HG03064 (cell line): Measurements from ENCODE around the gene VPS36.
"Not testable (repeated sequence)": the region's sequence is repeated elsewhere in the genome, so short reads cannot be mapped to it uniquely, and the experiment has no call there.

Source experiments
- ATAC-seq: cut with Tn5 transposase; IDR thresholded peaks from one replicate; pipeline ENCODE4 v1.9.1; 2021; ENCODE audit warnings: low read depth; ENCODE audit not compliant: unreplicated experiment

Gene VPS36

GRCh38 chr13:52385870-52386269 is 64.6 kb downstream of the VPS36 start:
- ATAC-seq: no peak

- no peak for ATAC-seq
These were observed 67.1 kb downstream of the VPS36 start for GRCh38 chr13:52383366-52383765.

DNA sequence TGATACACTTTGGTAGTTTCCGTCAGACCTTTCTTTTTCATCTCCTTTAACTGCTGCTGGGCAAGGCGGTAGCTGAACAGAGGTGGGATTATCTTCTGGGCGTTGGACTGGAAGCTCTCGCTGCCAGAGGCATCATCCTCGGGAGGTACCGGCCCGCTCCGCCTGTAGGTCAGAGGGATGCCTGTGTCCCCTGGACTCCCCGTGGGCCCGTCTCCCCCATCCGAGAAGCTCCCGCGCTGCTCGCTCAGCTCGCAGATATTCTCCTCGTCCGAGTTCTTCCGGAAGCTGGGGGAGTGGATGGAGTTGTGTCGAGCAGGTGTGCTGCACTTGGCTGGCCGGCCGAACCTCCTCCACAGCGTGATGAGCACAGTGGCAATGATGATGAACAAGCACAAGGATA is 72.1 kb downstream of the VPS36 start:
- no peak for ATAC-seq

- no peak for ATAC-seq
These were observed 72.5 kb downstream of the VPS36 start for GRCh38 chr13:52377898-52378297.

DNA sequence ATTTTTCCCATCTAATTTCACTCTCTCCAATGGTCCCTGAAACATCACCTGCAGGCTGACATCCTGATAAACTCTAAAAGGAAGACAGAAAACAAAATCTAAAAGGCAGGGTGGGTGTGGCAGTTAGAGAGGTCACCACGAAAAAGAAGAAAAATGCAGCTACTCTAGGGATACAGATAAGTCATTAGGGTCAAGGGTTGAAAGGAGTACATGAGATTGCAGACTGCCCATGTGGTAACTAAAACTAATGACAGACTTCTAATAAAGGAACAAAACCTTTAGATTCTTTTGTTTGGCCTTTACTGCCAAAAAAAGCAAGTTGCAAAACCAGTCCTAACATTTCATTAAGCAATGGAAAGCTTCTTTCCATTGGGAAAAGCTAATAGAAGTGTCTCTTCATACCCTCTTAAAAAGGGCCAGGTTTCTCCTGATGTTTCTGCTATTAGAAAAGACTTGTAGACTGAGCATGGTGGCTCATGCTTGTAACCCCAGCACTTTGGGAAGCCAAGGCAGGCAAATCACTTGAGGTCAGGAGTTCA is 75.5 kb downstream of the VPS36 start:
- no peak for ATAC-seq

DNA sequence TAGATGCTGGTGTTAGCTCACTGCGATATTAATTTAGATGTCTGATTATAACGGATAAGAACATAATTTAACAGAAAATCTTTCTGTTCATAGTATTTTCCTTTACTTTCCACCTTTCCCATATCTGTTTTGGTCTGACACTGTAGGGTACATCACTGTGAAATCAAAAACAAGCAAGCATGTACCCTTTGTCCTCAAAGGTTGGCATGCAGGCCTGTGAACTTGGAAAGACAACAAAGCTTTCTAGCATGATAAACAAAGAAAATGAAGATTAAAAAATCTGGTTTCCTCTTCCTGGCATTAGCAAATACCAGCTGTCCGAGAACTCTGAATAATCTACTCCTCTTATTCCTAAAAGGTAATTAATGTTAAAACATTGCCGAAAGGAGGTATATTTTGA is 76.0 kb downstream of the VPS36 start:
- no peak for ATAC-seq

DNA sequence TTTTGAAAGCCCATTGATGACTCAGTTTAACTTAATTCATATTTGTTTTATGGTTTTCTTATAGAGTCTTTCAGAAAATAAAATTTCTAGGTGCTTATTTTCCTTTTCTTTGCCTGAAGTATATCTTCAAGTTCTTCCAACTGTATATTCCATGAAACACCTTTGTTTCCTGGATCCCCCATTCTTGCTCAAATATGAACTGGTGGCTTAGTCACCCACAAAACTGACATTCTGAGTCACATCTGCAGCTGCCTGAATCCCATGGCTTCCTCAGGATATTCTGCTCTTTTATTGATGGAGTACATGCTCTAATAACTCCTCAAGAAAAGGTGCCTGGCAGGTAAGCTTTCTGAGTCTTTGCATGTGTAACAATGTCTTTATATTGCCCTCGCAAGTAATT is 77.2 kb downstream of the VPS36 start:
- not testable (repeated sequence) for ATAC-seq

- ATAC-seq: no peak
These were observed 78.6 kb downstream of the VPS36 start for GRCh38 chr13:52371736-52372247.

- no peak for ATAC-seq
These were observed 84.1 kb downstream of the VPS36 start for GRCh38 chr13:52366291-52366690.
